ENCODE results near the gene USP27X.

Gene USP27X

DNA sequence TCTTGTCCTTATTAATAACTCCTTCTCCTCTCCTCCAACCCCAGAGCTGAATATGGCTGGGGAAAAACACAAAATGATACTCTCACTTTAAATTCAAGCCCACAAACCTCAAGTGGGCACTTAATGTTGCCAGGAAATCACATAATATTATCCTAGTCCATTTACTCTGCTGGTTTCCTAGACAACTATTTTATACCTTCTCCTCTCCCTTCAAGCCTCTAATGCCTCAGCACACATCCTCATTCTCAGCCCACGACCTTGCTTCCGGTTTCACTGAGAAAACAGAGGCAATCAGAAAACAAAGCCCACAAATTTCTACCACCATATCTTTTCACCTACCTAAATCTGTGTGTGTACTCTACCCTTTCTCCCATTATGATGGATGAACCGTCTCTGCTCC lies 31.1 kb downstream of the USP27X start:
- no peak for DNase-seq (ENCODE audit: low read depth in 1 of 2, low spot score in 1 of 2)
- in situ Hi-C loops (cut with HindIII; ENCODE audit: low pct_unique_long_range_greater_than_20kb, low sequenced_read_pairs) = no loop called here
- no peak for TF ChIP-seq JUND (IDR thresholded peaks at IDR 0.05; ENCODE audit: low read depth)

DNA sequence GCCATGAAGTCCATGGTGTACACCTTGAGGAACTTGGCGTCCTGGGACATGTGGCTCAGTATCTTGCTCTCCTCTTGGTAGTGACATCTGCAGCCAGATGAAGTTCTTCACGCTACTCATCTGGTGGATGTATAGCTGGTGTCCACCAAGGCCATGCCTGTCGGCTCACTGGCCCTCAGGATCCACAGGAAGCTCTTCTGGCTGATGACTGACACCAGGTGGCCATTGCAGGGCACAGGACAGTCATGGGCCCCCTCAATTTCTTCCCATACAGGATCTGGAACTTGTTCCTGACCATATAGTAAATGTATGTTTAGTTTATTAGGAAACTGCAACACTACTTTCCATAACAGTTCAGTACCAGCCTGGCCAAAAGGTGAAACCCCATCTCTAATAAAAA lies 32.8 kb downstream of the USP27X start:
- in situ Hi-C loops (cut with HindIII; ENCODE audit: low pct_unique_long_range_greater_than_20kb, low sequenced_read_pairs) = no loop called here
- TF ChIP-seq JUND (IDR thresholded peaks at IDR 0.05; ENCODE audit: low read depth) = no peak
- no peak for DNase-seq (ENCODE audit: low read depth in 1 of 2, low spot score in 1 of 2)

DNA sequence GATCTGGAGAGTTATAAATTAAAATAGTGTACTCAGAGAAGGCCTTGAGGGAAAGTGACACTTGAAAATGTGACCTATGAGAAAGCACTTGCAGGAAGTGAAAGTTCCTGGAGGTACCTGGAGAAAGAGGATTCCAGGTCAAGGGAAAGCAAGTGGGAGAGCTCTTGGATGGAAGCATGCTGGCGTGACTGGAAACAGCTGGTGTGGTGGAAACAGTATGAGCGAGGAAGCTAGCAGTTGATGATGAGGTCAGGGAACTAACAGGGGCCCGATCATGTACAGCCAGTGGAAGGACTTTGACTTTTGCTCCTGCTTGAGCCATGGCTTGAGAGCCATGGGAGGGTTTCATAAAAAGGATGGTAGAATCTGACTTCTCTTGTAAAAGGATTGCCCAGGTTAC lies 33.6 kb downstream of the USP27X start:
- in situ Hi-C loops (cut with HindIII; ENCODE audit: low pct_unique_long_range_greater_than_20kb, low sequenced_read_pairs) = no loop called here
- no peak for DNase-seq (ENCODE audit: low read depth in 1 of 2, low spot score in 1 of 2)

DNA sequence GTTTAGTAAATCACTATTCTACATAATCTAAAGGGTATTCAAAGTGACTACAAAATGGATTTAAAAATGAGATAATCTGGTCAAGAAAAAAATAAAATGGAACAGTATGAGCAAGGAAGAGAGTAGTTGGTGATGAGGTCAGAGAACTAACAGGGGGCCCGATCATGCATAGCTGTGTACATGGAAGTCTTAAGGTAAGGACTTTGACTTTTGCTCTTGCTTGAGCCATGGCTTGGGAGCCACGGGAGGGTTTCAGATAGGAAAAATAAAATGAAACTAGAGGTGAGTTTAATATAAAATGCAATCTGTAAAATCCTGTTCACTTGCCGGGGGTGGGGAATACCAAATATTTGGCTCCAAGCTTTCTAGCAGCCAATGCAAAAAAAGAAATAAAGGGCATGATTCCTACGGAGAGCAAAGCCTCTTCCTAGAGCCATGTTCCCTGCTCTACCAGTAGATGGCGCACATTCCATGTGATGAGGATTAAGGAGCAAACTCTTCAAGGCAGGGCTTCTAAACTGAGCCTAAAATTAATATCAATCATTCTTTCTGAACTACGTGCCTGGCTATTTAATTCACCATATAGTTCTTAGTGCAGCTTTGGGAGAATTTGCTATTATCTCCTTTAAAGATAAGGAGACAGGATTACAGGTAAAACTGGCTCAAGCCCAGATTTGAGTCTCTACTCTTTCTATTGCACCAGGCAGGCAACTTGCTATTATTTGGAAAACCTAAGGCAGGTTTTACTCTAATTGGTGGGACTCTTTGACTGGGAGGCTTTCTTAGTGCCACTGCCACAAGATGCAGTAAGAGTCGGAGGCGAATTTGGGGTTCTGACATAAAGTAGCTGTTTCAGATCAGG lies 36.3 kb downstream of the USP27X start:
- in situ Hi-C loops (cut with HindIII; ENCODE audit: low pct_unique_long_range_greater_than_20kb, low sequenced_read_pairs) = no loop called here
- TF ChIP-seq JUND (IDR thresholded peaks at IDR 0.05; ENCODE audit: low read depth) = no peak
- DNase-seq (ENCODE audit: low read depth in 1 of 2, low spot score in 1 of 2) = peak in 1 of 2 experiments; percentile 71

More for the DNA sequence above, 33.6 kb downstream of the USP27X start:
- TF ChIP-seq JUND (IDR thresholded peaks at IDR 0.05; ENCODE audit: low read depth) = no peak

GRCh38 chrX:49919617-49920016 lies 40.3 kb downstream of the USP27X start:
- no peak for TF ChIP-seq JUND (IDR thresholded peaks at IDR 0.05; ENCODE audit: low read depth)
- peak in 1 of 2 experiments; percentile 30 for DNase-seq (ENCODE audit: low read depth in 1 of 2, low spot score in 1 of 2)
- in situ Hi-C loops (cut with HindIII; ENCODE audit: low pct_unique_long_range_greater_than_20kb, low sequenced_read_pairs) = no loop called here

- in situ Hi-C loops (cut with HindIII; ENCODE audit: low pct_unique_long_range_greater_than_20kb, low sequenced_read_pairs) = no loop called here
- no peak for DNase-seq (ENCODE audit: low read depth in 1 of 2, low spot score in 1 of 2)
- no peak for TF ChIP-seq JUND (IDR thresholded peaks at IDR 0.05; ENCODE audit: low read depth)
These were observed 41.8 kb downstream of the USP27X start for GRCh38 chrX:49921109-49921508.

GRCh38 chrX:49922291-49923241 lies 43.3 kb downstream of the USP27X start, which contains the start of gene CLCN5:
Gene CLCN5, plus strand, starts transcription at chrX:49922596. Its CDS starts 2,703 bp downstream, at chrX:49925299.
- TF ChIP-seq JUND (IDR thresholded peaks at IDR 0.05; ENCODE audit: low read depth) = no peak
- in situ Hi-C loops (cut with HindIII; ENCODE audit: low pct_unique_long_range_greater_than_20kb, low sequenced_read_pairs) = no loop called here
- peak; percentile 80 to 97 for DNase-seq (ENCODE audit: low read depth in 1 of 2, low spot score in 1 of 2)

DNA sequence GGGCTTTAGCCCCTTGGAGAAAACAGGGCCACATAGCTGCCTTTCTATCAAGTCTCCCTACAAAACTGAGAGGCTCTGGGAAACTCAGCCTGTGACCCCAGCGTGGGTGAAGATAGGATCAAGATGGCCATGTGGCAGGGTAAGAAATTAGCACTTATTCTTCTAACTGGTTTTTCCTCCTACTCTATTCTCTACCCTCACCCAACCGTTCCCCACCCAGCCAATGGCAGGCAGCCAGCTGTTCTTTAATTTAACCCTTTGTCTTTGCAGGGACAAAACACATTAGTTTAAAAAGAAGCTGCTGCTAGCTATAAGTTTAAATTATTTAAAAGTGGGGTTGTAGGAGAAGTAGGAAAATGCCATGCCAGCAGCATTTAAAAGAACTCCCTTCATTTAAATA lies 45.9 kb downstream of the USP27X start:
- no peak for DNase-seq (ENCODE audit: low read depth in 1 of 2, low spot score in 1 of 2)
- in situ Hi-C loops (cut with HindIII; ENCODE audit: low pct_unique_long_range_greater_than_20kb, low sequenced_read_pairs) = no loop called here
- TF ChIP-seq JUND (IDR thresholded peaks at IDR 0.05; ENCODE audit: low read depth) = no peak

- TF ChIP-seq JUND (IDR thresholded peaks at IDR 0.05; ENCODE audit: low read depth) = no peak
- in situ Hi-C loops (cut with HindIII; ENCODE audit: low pct_unique_long_range_greater_than_20kb, low sequenced_read_pairs) = no loop called here
- no peak for DNase-seq (ENCODE audit: low read depth in 1 of 2, low spot score in 1 of 2)
These were observed 50.8 kb downstream of the USP27X start for GRCh38 chrX:49930039-49930438.

Data from T47D (cell line).